GF-D8 (cell line): ENCODE results near the gene MBOAT2.
A peak's percentile ranks its signal among the peaks of the same experiment; 100 is the strongest.

Source experiments
- DNase-seq: peaks from one replicate; lab custom pipeline; 2025; lab: John Stamatoyannopoulos, UW

Gene MBOAT2

DNA sequence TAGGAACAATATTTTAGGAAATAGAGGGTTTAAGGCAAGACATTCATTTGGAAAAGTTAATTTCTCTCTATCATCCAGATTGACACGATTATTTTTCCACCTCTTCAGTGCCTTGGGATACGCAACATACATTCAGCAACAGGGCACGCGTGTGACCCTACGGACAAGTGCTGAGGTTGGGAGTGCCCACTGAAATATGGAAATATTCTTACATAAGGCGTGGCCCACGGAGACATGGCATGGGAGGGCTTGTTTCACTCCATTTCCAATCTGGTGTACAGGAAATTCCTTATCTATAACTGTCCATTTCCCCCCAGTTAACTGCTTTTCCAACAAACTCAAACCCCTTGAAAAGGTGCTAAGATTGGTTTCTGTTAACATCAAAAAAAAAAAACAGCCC, 145.2 kb downstream of the MBOAT2 start:
- no peak for DNase-seq

DNA sequence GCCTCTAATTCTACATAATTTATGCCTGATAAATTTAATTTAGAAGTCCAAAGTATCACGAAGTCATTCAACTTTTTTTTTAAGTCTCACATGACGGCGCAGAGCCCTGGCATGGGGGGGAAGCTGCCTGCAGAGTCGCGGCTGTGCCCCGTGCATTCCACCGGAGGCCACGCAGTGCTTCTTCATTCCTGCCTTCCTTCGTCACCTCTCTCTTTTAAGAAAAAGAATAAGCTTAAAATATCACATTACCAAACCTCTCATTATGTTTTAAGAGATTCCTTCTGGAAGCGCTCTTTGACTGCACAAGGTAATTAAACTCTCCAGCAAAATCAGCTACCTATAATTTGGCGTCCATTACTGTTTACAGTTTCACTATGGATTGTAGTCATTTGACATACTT, 145.8 kb downstream of the MBOAT2 start:
- DNase-seq, result no peak

DNA sequence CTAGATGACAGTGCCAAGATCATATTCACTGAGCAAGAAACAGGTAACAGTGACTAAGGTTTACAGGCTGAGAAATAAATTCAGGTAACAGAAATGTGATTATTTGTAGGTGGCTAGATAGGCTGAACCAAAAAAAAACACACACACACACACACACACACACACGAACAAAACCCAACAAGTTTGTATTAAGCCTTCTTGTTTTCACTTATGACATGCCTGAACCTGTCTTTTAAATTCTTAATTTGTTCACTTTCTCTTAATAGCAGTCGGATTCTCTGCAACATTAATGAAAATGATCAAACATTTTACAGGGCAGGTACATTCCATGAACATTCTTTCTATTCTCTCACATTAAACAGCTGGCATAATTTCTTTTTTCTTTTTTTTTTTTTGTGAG, 147.3 kb downstream of the MBOAT2 start:
- DNase-seq, result no peak

DNA sequence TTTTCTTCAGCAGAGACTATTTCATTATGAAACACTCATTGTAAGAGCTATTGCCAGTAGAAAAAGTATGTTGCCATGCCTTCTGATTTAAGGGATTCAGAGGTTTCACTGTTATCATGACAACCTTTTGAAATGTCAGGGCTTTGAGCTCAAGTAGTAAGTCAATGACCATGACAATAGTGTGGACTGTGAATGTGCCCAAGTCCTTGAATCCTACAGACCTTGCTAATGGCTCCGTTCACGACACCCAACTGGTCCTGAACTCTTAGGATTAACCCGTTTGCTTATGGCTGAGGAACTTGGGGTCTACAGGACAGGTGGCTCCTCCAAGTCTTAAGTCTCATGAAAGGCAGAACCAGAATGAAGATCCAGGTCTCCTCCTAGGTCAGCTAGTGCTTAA, 148.5 kb downstream of the MBOAT2 start:
- no peak for DNase-seq

DNA sequence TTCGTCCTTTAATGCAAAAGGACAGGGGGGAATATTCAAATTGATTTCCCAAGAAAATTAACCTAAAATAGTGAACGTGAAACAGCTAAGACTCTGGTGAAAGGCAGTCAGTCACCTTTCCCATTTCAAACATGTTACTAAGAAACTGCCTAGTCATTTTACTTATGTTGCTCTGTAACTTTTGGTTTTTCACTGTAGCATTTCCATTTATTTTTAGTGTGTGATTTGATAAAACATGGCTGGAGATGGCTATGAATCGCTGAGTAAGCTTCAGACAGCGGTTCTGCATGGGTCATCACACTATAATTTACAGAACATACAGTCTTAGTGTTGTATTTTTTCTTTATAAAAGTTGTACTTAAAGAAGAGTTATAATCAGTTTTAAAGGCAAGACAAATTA, 150.1 kb downstream of the MBOAT2 start:
- DNase-seq, result no peak

DNA sequence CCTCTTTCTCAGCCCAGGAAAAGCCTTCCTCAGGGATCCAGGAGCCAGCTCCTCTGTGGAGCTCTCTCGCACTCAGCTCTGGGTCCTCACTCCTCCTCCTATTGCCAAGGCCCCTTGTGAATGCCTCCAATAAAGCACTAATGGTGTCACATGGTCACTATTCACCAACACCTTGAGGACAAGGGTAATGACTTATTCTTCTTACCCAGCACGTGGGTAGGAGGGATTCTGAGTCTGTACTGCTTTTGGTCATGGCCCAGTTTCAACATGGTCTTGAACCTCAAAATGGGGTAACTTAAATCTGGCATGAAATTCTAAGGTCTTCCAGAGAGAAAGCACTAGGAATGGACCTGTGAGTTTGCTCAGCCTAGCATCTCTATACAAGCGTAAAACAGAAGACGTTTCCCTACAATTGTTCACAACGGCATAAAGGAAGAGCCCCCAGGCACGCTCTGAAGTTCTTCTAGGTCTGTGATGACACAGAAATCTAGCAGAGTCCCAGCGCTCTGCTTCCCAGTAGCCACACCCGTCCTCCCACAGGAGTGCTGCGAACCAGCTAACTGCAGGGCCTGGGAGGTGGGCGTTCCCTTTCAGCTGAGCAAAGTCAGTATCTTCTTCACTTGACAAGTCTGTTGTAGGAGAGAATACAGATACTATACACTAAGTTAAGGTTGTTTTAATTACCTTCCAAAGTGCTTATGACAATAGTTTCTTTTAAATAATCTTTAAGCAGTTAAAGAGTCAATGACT, 151.5 kb downstream of the MBOAT2 start:
- DNase-seq, result no peak

DNA sequence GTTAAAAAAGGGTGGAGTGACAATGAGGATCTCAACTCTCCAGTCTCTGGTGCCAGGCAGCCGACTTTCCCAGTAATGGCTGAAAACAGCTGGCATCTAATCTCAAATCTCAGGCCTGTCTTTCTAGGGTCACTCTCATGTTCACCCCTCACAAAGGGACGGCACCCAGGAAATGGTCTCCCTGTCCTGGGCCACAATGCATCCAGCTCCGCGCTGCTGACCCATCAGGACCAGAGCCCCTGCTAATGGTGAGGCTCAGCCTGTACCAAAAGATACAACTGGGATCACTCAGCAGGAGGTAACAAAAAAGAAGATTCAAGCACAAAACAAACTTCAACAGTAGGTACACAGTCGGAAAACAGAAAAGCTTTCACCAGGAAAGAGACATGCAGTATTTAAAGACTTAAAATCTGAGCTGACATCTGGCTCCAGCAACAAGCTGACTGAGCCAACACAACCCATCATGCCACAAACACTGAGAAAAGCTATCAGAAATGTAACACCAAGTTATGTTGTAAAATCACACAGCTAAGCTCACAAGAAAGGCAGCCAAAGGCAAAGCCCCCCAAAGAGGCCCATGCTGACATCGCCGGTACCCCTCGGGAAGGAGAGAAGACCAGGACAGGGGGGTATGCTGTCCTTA, 152.5 kb downstream of the MBOAT2 start:
- DNase-seq, result no peak

DNA sequence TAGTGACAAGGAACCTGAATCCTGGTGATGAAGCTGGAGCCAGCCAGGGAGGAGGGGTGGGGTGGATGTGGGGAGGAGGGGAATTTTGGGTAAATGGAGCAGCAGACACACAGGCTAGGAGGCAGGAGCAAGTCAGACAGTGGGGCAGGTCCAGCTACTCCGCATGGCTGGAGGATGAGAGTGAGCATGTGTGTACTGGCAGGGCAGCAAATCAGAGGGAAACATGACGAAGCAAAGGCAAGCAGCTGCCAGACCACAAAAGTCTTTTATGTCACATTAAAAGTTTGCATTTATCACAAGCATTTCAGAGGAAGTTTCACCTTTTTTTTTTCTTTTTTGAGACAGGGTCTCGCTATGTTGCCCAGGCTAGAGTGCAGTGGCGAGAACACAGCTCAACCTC, 154.2 kb downstream of the MBOAT2 start:
- no peak for DNase-seq

DNA sequence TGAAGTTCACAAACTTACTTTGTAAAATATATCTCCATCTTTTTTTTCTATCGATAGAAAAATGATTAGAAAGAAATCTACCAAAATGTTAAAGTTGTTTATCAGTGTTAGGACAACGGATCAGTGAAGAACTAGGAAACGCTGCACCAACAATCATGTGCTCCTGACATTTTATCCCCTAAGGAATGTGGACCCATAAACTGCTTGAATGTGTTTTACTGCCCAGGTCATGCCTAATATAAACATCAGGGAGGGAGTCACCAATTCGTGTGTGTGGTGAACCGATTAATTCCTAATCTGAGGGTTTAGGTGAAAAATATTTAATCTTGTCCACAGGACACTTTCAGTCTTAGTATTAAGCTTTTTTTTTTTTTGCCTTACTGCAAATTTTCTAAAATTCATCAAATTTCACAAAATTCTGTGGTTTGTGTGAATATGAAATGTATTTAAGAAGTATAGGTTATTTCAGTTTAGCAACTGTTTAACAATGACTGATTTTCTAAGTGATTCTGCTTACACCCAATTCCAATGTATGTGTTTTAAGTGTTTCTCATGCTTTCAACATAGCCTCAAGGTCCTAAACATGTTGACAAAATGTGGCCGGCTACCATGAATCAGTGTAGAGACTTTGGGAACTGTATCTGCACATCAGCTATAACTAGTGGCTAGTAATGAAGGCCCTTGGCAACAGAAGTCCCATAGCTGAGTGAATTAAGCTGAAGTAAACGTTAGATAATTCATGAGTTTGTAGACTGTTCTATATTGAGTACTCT, 155.0 kb downstream of the MBOAT2 start:
- no peak for DNase-seq

DNA sequence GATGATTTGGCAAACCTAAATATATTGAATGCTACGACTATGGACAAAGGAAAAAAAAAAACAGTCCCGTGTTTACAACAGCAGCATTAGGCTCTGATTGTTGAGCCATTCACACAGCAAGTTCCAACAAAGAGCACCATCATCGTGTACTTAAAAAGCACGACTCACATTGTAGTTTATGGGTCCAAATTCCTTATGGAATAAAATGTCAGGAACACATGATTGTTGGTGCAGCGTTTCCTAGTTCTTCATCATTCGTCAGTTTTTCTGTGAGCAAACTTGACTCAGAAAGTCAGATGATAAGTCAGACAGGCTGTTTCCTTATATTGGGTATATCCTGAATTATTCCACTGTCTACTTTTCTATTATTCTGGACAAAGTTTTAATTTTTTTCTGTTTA, 156.1 kb downstream of the MBOAT2 start:
- no peak for DNase-seq

DNA sequence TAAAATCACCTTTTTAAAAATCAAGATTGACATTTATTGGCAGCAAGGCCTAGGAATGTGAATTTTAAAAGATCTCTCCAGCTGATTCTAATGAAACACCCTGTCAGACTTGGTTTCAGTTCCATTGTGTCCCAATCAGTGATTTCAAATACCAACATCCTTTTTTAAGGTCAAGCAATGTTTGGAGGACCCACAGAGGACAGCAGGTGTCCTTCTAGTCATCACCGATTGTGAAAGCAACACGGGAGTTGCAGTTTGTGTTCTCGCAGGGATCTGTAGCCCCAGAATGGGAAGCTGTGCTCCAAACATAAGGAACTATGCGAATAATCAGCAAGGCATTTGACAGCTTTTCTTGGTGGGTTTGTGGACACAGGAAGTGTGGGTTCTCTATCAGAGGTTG, 161.6 kb downstream of the MBOAT2 start:
- no peak for DNase-seq

DNA sequence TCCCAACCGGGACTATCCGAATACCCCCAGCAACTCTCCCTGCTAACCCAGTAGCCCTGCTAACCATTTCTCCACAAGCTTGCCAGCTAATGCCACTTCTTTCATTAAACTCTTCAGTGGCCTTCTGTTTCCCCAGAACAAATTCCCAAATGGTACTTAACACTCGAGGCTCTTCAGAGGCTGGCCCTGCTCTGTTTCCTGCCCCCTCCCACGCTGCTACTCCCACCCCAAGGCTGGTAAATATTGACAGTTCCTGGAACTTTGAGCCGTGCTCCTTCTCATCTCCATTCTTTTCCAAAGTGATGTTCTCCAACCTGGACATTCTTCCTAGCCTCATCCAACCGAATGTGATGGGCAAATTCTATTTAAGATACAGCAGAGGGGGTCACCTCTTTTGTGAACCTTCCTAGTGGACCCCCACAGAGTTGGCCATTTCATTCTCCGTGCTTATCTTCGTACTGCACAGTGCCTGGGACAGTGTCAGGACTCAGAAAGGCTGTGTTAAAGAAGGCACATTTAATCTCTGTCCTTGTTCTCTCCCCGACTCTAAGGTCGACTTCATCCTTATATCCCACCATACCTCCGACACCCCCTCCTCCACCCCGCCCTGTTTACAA, 162.9 kb downstream of the MBOAT2 start:
- DNase-seq, result no peak

DNA sequence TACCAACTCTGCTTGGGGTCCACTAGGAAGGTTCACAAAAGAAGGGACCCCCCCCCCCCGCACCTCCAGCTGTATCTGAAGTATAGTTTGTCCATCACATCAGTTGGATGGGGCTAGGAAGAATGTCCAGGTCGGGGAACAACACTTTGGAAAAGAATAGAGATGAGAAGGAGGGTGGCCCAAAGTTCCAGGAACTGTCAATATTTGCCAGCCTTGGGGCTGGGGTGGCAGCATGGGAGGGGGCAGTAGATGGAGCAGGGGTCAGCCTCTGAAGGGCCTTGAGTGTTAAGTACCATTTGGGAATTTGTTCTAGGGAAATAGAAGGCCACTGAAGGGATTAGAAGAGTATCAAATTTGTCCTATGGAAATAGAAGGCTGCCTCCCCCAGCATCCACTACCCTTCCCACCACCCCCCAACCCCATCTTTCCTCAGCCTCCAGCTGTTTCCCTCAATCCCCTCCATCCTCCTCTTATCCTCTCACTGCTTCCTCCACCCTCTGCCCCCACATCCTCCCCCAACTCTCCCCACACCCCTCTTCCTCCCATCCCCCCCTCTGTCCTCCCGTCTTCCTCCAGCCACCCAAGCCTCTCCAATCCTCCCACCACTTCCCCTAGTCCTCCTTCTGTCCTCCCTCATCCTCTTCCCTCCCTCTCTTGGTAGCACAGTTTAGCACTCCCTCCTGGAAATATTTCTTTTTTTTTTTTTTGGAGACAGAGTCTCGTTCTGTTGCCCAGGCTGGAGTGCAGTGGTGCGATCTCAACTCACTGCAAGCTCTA, 164.1 kb downstream of the MBOAT2 start:
- no peak for DNase-seq

DNA sequence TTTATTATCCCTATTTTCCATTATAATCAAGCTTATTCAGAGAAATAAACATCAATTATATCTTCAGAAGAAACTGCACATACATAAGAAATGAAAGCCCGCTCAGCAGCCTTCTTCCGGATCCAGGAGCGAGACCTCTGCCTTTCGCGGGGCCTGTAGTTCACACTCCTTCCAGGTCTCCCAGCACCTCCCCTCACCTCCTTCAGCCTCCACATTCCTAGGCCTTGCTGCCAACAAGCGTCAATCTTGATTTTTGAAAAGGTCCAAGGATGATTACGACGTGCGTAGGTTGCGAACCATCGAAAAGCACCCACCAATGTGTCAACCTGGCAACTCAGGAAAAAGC, 165.7 kb downstream of the MBOAT2 start:
- DNase-seq, result no peak

DNA sequence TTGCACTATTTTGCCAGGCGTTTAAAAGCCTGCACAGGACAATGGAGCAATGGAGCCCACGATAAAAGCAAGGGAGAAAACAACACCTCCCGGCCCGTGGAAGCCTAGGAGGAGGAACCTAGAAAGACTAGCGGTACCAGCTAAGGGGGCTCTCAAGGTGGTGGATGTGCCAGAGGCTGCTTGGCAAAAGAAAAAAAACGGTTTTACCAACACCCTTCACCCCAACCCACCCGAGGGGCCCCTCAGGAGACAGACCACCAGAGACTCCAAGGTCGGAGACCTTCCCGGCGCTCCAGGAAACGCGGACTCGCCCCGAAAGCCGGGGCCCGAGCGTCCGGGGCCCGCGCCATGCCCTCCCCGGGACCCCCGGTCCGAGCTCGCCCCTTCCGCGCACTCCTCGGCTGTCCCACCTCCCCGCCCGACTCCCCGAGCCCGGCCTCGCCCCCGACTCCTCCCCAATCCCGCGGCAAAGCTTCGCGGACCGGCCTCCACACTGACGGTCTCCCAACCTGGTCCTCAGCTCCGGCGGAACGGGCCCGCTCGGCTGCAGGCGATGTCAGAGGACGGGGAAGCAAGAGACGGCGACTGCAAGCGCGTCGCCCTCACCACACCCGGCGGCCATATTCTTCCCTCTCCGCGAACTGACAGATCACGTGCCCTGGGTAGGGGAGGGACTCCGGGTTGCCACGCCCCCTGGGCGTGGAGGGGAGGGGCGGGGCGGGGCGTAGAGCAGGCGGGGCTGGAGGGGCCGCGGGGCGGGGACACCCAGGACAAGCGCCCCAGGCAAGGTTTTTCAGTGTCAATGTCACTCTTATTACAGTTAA, 166.3 kb downstream of the MBOAT2 start, which contains the start of gene KIDINS220:
Gene KIDINS220 (minus strand): TSS at position 643 of the 824 bp plus-strand sequence. CDS start 10,520 bp downstream, outside the sequence.
- peak; percentile 33 for DNase-seq

DNA sequence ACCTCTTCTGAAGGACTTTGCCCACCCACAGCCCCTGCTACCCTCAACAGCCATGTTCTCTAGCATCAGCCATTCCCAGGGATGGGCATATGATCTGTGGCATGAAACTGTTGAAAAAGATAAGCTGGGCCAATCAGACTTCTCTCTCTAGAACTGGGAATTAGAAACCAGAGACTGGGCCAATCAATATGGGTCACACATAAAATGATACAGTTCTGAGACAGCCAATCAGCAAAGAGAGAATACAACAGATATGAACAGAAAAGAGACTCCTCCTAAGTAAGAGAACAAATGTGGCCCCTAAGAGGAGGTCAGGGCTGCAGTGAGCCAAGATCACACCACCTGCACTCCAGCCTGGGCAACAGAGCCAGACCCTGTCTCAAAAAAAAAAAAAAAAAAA, 168.2 kb downstream of the MBOAT2 start:
- no peak for DNase-seq

DNA sequence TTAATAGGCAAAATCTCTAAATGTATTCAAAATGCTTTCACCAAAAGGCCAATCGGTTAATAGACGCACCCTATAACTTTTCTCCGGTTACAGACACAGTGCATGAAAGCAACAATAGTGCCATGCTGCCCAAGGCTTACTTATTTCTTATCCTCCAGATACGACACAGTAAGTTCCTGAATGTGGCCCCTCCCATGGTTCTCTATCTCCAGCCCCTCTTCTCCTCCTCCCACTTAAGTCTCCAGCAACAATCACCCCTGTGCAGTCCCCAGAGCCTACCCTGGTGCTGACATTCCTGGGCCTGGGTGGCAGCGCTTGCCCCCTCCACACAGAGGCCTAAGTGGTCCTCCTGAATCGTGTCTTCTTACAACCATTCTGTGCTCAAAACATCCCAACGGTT, 169.6 kb downstream of the MBOAT2 start:
- DNase-seq, result no peak

DNA sequence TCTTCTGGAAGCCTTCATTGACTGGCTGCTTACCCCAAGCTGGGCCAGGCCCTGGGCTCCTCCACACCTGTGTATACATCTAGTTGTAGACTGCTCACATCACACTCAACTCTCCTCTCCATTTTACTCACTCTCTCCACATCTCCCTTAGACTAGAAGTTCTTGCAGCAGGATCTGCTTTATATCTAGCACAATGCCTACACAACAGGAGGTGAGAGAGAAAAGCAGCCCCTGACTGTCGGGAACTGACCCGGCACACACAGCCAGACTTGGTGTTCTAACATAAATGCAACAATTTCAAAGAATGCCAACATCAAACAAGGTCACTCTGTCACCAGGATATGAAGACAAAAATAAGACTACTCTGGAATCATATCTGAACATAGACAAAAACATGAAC, 172.0 kb downstream of the MBOAT2 start:
- DNase-seq, result no peak

DNA sequence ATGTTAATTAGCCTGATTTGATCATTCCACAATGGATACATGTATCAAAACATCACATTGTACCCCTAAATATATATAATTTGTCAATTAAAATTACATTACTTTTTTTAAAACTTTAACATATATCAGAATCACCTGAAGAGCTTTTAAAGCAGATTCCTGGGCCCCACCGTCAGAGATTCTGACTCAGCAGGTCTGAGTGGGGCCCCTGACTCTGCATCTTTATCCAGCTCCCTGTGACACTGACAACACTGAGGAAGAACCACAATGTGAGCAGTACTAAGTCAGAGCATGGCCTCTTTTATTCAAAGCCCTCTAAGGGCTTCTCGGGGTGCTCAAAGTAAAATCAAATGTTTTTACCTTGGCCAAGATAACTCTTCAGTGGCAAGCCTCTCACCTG, 175.8 kb downstream of the MBOAT2 start:
- DNase-seq, result no peak

DNA sequence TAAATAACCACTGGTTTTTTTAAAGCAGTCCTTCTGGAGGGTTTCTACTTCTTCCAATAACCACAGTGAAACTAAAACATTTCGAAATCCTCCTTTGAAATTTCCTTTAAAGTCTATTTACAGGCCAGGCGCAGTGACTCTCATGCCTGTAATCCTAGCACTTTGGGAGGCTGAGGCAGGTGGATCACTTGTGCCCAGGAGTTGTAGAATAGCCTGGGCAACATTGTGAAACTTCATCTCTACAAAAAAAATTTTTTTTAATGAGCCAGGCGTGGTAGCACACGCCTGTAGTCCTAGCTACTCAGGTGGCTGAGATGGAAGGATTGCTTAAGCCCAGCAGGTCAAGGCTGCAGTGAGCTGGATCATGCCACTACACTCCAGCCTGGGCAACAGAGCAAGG, 181.3 kb downstream of the MBOAT2 start:
- DNase-seq, result peak; percentile 55
